ENCODE results near the gene KIRREL3. TPM values are rescaled to one million over a fixed set of nuclear protein-coding genes. Genes with fewer than 3 reads are reported as not detected.

KIRREL3 gene
- total and polyA plus RNA-seq, 9 of the 15 experiments (the other 6 are each of a cell fraction or from before 2014, with no cell fraction given), result 0.04 to 0.10 TPM; not detected in 7

DNA sequence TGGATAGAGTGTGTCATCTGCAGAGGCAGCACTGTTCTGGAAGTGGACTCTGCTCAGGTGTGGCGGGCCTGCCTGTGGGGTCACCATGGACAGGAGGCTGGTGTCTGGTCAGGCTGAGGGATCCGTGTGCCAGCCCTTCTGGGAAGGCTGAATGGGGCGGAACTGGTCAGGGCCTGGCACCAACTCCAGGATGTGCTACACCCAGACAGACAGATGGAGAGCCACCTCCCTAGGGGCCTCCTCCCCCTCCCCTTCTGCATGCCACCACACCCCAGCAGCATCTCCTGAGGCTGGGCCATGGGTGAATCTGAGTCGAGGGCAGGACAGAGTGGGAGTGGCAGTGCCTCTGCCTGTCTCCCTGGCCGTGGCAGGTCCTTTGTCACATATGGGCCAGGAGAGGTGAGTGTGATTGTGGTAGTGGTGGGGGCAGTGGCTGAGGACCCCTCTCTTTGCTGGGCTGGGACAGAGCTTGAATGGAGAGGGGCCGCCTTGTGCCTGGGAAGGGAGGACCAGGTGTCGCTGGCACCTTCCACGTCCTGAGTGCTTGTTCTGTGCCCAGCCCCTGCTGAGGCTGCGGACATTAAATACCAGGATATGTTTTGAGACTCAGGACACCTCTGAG lies 616.0 kb downstream of the KIRREL3 start:
- in situ Hi-C loops (cut with MboI) (no loop called here), intact Hi-C loops (cut with micrococcal nuclease) (no loop called here)
- ChIA-PET POLR2A (no interaction called here), CTCF (ENCODE audit: low intra/inter-chr PET ratio) (no interaction called here)
- no peak overlapping the region for H3K4me2 ChIP-seq (ENCODE audit: insufficient read depth, low read length)
- no peaks in the 10 kb centered on the region for H3K27me3 ChIP-seq (ENCODE audit: control insufficient read depth in 2 of 2, insufficient read depth in 2 of 2, low read length in 2 of 2)
- DNase-seq (ENCODE audit: extremely low read depth in 1 of 4, low spot score in 3 of 4) (no peak), ATAC-seq (no peak), FAIRE-seq (no peak)
- H3K4me3 ChIP-seq, result no peak overlapping the region
- peaks cover 8% of the 10 kb centered on the region; the same call in 1 of the 2 replicates for H4K20me1 ChIP-seq (replicated peaks; ENCODE audit: control insufficient read depth, insufficient read depth, low read length)
- H3K36me3 ChIP-seq (ENCODE audit: control insufficient read depth, insufficient read depth, low read length), result no peaks in the 10 kb centered on the region
- peaks cover 0 to 9% of the 10 kb centered on the region in 2 experiments; a peak in 4 of 5 replicates for H3K4me1 ChIP-seq (replicated peaks in 1 of 2; ENCODE audit: control insufficient read depth in 2 of 2, insufficient read depth in 2 of 2, low read length in 2 of 2)
- WGBS (ENCODE audit: insufficient coverage, low coverage, missing lambda C conversion rate), result 85% methylated on average over 5 of the region's 9 CpGs
- TF ChIP-seq POLR2G (IDR thresholded peaks at IDR 0.05; ENCODE audit: low read depth, low read length) (no peak), PPARD (CRISPR knock-in tag; IDR thresholded peaks at IDR 0.05) (no peak), GTF2A2 (tag; IDR thresholded peaks at IDR 0.05) (no peak), ZNF778 (CRISPR knock-in tag; IDR thresholded peaks at IDR 0.05) (no peak), BRF1 (IDR thresholded peaks at IDR 0.05; ENCODE audit: borderline replicate concordance, extremely low read depth, insufficient read length) (no peak), EP400 (IDR thresholded peaks at IDR 0.05) (no peak), ZNF586 (CRISPR knock-in tag; conservative IDR thresholded peaks at IDR 0.05) (no peak), ZNF436 (CRISPR knock-in tag; IDR thresholded peaks at IDR 0.05) (no peak), NR4A1 (CRISPR knock-in tag; IDR thresholded peaks at IDR 0.05) (no peak), NR4A1 (tag; IDR thresholded peaks at IDR 0.05) (no peak)
- TF ChIP-seq, protein P1, sequence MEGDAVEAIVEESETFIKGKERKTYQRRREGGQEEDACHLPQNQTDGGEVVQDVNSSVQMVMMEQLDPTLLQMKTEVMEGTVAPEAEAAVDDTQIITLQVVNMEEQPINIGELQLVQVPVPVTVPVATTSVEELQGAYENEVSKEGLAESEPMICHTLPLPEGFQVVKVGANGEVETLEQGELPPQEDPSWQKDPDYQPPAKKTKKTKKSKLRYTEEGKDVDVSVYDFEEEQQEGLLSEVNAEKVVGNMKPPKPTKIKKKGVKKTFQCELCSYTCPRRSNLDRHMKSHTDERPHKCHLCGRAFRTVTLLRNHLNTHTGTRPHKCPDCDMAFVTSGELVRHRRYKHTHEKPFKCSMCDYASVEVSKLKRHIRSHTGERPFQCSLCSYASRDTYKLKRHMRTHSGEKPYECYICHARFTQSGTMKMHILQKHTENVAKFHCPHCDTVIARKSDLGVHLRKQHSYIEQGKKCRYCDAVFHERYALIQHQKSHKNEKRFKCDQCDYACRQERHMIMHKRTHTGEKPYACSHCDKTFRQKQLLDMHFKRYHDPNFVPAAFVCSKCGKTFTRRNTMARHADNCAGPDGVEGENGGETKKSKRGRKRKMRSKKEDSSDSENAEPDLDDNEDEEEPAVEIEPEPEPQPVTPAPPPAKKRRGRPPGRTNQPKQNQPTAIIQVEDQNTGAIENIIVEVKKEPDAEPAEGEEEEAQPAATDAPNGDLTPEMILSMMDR (IDR thresholded peaks at IDR 0.05 in 2 of 3, conservative IDR thresholded peaks at IDR 0.05 in 1 of 3; ENCODE audit: insufficient read depth in 2 of 3, low read depth in 1 of 3, low read length in 3 of 3), result no peak
- TF ChIP-seq, protein P2, sequence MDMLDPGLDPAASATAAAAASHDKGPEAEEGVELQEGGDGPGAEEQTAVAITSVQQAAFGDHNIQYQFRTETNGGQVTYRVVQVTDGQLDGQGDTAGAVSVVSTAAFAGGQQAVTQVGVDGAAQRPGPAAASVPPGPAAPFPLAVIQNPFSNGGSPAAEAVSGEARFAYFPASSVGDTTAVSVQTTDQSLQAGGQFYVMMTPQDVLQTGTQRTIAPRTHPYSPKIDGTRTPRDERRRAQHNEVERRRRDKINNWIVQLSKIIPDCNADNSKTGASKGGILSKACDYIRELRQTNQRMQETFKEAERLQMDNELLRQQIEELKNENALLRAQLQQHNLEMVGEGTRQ (CRISPR knock-in tag; IDR thresholded peaks at IDR 0.05), result no peak
- TF ChIP-seq, protein P3, sequence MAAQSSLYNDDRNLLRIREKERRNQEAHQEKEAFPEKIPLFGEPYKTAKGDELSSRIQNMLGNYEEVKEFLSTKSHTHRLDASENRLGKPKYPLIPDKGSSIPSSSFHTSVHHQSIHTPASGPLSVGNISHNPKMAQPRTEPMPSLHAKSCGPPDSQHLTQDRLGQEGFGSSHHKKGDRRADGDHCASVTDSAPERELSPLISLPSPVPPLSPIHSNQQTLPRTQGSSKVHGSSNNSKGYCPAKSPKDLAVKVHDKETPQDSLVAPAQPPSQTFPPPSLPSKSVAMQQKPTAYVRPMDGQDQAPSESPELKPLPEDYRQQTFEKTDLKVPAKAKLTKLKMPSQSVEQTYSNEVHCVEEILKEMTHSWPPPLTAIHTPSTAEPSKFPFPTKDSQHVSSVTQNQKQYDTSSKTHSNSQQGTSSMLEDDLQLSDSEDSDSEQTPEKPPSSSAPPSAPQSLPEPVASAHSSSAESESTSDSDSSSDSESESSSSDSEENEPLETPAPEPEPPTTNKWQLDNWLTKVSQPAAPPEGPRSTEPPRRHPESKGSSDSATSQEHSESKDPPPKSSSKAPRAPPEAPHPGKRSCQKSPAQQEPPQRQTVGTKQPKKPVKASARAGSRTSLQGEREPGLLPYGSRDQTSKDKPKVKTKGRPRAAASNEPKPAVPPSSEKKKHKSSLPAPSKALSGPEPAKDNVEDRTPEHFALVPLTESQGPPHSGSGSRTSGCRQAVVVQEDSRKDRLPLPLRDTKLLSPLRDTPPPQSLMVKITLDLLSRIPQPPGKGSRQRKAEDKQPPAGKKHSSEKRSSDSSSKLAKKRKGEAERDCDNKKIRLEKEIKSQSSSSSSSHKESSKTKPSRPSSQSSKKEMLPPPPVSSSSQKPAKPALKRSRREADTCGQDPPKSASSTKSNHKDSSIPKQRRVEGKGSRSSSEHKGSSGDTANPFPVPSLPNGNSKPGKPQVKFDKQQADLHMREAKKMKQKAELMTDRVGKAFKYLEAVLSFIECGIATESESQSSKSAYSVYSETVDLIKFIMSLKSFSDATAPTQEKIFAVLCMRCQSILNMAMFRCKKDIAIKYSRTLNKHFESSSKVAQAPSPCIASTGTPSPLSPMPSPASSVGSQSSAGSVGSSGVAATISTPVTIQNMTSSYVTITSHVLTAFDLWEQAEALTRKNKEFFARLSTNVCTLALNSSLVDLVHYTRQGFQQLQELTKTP (IDR thresholded peaks at IDR 0.05; ENCODE audit: low read depth in 1 of 2, partially characterized antibody in 2 of 2), result no peak
- no peak overlapping the region for H3K9ac ChIP-seq (ENCODE audit: insufficient read depth in 1 of 2, low read depth in 2 of 2, low read length in 2 of 2)
- BruUV-seq (replicated peaks), result no TSS peak
- H3K79me2 ChIP-seq (ENCODE audit: control insufficient read depth, insufficient read depth, low read length), result no peaks in the 10 kb centered on the region
- no peak overlapping the region for H3K27ac ChIP-seq (ENCODE audit: extremely low read depth, low read depth, low read length)
- H2AFZ ChIP-seq (ENCODE audit: low read depth, low read length), result no peak overlapping the region
- H3K9me3 ChIP-seq (replicated peaks; ENCODE audit: control insufficient read depth, insufficient read depth, low read depth, low read length), result no peaks in the 10 kb centered on the region
- H3K9me1 ChIP-seq (ENCODE audit: control insufficient read depth, insufficient read depth, low read length), result no peaks in the 10 kb centered on the region

Measured in K562 (cell line).